ENCODE results near the gene CD207.
"Not testable (repeated sequence)": the region's sequence is repeated elsewhere in the genome, so short reads cannot be mapped to it uniquely, and the experiment has no call there.

The CD207 gene

GRCh38 chr2:70820499-70820898, 15.1 kb downstream of the CD207 start, which contains the start of gene CLEC4F:
Gene CLEC4F, minus strand, starts transcription at chr2:70820599. Its CDS starts 76 bp downstream, at chr2:70820523.
- H3K4me3 Mint-ChIP-seq, result no peak within 1 kb of the TSS

GRCh38 chr2:70817284-70817954, 18.2 kb downstream of the CD207 start:
- Mint-ChIP-seq H3K4me3 (no peak overlapping the region), H3K27me3 (peaks cover 16% of the 10 kb centered on the region), H3K4me1 (no peaks in the 10 kb centered on the region), H3K9me3 (no peaks in the 10 kb centered on the region), H3K27ac (no peak overlapping the region), H3K36me3 (no peaks in the 10 kb centered on the region)
- DNase-seq (ENCODE audit: low spot score in 2 of 2), result no peak
- ATAC-seq (ENCODE audit: low read depth), result no peak

More at GRCh38 chr2:70820499-70820898, 15.1 kb downstream of the CD207 start, which contains the start of gene CLEC4F:
- Mint-ChIP-seq H3K27me3 (peaks cover 12% of the 10 kb centered on the region), H3K4me1 (no peaks in the 10 kb centered on the region), H3K36me3 (no peaks in the 10 kb centered on the region), H3K27ac (no peak within 1 kb of the TSS), H3K9me3 (no peaks in the 10 kb centered on the region)
- ATAC-seq (ENCODE audit: low read depth) (no peak), DNase-seq (ENCODE audit: low spot score in 2 of 2) (no peak)

- Mint-ChIP-seq H3K36me3 (no peaks in the 10 kb centered on the region), H3K4me3 (no peak overlapping the region), H3K9me3 (no peaks in the 10 kb centered on the region), H3K27me3 (peaks cover 16% of the 10 kb centered on the region), H3K27ac (no peak overlapping the region), H3K4me1 (no peaks in the 10 kb centered on the region)
- no peak for DNase-seq (ENCODE audit: low spot score in 2 of 2)
- ATAC-seq (ENCODE audit: low read depth), result no peak
Measured at GRCh38 chr2:70816726-70817125, 18.9 kb downstream of the CD207 start.

GRCh38 chr2:70808983-70809958, 26.3 kb downstream of the CD207 start:
- no peak overlapping the region for H3K27ac Mint-ChIP-seq
- ATAC-seq (ENCODE audit: low read depth), result no peak

GRCh38 chr2:70807828-70808118, 27.8 kb downstream of the CD207 start:
- Mint-ChIP-seq H3K27ac (no peak overlapping the region), H3K36me3 (no peaks in the 10 kb centered on the region), H3K27me3 (peaks cover 8% of the 10 kb centered on the region), H3K9me3 (no peaks in the 10 kb centered on the region), H3K4me1 (no peaks in the 10 kb centered on the region), H3K4me3 (no peak overlapping the region)
- ATAC-seq (ENCODE audit: low read depth), result no peak
- no peak for DNase-seq (ENCODE audit: low spot score in 2 of 2)

More at GRCh38 chr2:70808983-70809958, 26.3 kb downstream of the CD207 start:
- Mint-ChIP-seq H3K4me1 (no peaks in the 10 kb centered on the region), H3K36me3 (no peaks in the 10 kb centered on the region), H3K4me3 (no peak overlapping the region), H3K27me3 (peaks cover 12% of the 10 kb centered on the region), H3K9me3 (no peaks in the 10 kb centered on the region)
- no peak for DNase-seq (ENCODE audit: low spot score in 2 of 2)

GRCh38 chr2:70807102-70807827, 28.4 kb downstream of the CD207 start:
- Mint-ChIP-seq H3K4me3 (no peak overlapping the region), H3K4me1 (no peaks in the 10 kb centered on the region), H3K36me3 (no peaks in the 10 kb centered on the region), H3K9me3 (no peaks in the 10 kb centered on the region), H3K27me3 (peaks cover 8% of the 10 kb centered on the region), H3K27ac (no peak overlapping the region)
- ATAC-seq (ENCODE audit: low read depth) (no peak), DNase-seq (ENCODE audit: low spot score in 2 of 2) (no peak)

- H3K4me1 Mint-ChIP-seq, result no peaks in the 10 kb centered on the region
- no peaks in the 10 kb centered on the region for H3K36me3 Mint-ChIP-seq
- no peak for ATAC-seq (ENCODE audit: low read depth)
- H3K4me3 Mint-ChIP-seq, result no peak overlapping the region
- peaks cover 8% of the 10 kb centered on the region for H3K27me3 Mint-ChIP-seq
- no peaks in the 10 kb centered on the region for H3K9me3 Mint-ChIP-seq
- H3K27ac Mint-ChIP-seq, result no peak overlapping the region
- no peak for DNase-seq (ENCODE audit: low spot score in 2 of 2)
Measured at GRCh38 chr2:70806620-70807019, 29.0 kb downstream of the CD207 start.

- H3K27ac Mint-ChIP-seq, result no peak overlapping the region
- H3K4me3 Mint-ChIP-seq, result no peak overlapping the region
Measured at GRCh38 chr2:70806013-70806412, 29.6 kb downstream of the CD207 start.

GRCh38 chr2:70801607-70802263, 33.9 kb downstream of the CD207 start:
- H3K27me3 Mint-ChIP-seq, result peaks cover 12% of the 10 kb centered on the region
- H3K36me3 Mint-ChIP-seq, result peaks cover 6% of the 10 kb centered on the region
- DNase-seq (ENCODE audit: low spot score in 2 of 2) (no peak), ATAC-seq (ENCODE audit: low read depth) (no peak)
- no peak overlapping the region for H3K27ac Mint-ChIP-seq
- H3K9me3 Mint-ChIP-seq, result peaks cover 10% of the 10 kb centered on the region
- no peaks in the 10 kb centered on the region for H3K4me1 Mint-ChIP-seq
- no peak overlapping the region for H3K4me3 Mint-ChIP-seq

More at GRCh38 chr2:70806013-70806412, 29.6 kb downstream of the CD207 start:
- ATAC-seq (ENCODE audit: low read depth) (no peak), DNase-seq (ENCODE audit: low spot score in 2 of 2) (no peak)
- no peaks in the 10 kb centered on the region for H3K9me3 Mint-ChIP-seq
- H3K36me3 Mint-ChIP-seq, result no peaks in the 10 kb centered on the region
- H3K4me1 Mint-ChIP-seq, result no peaks in the 10 kb centered on the region
- H3K27me3 Mint-ChIP-seq, result peaks cover 8% of the 10 kb centered on the region

- Mint-ChIP-seq H3K27ac (no peak overlapping the region), H3K9me3 (peaks cover 10% of the 10 kb centered on the region), H3K27me3 (peaks cover 14% of the 10 kb centered on the region)
Measured at GRCh38 chr2:70799706-70800105, 35.9 kb downstream of the CD207 start.

GRCh38 chr2:70797996-70798395, 37.6 kb downstream of the CD207 start:
- H3K9me3 Mint-ChIP-seq, result peaks cover 10% of the 10 kb centered on the region
- peak; percentile 14 for ATAC-seq (ENCODE audit: low read depth)
- not testable (repeated sequence) for H3K27ac Mint-ChIP-seq

More at GRCh38 chr2:70799706-70800105, 35.9 kb downstream of the CD207 start:
- DNase-seq (ENCODE audit: low spot score in 2 of 2) (no peak), ATAC-seq (ENCODE audit: low read depth) (no peak)
- H3K4me3 Mint-ChIP-seq, result no peak overlapping the region
- H3K36me3 Mint-ChIP-seq, result peaks cover 6% of the 10 kb centered on the region
- H3K4me1 Mint-ChIP-seq, result no peaks in the 10 kb centered on the region

GRCh38 chr2:70797506-70797905, 38.1 kb downstream of the CD207 start:
- ATAC-seq (ENCODE audit: low read depth) (no peak), DNase-seq (ENCODE audit: low spot score in 2 of 2) (no peak)
- no peak overlapping the region for H3K27ac Mint-ChIP-seq
- H3K4me1 Mint-ChIP-seq, result no peaks in the 10 kb centered on the region
- H3K27me3 Mint-ChIP-seq, result peaks cover 20% of the 10 kb centered on the region
- H3K36me3 Mint-ChIP-seq, result peaks cover 6% of the 10 kb centered on the region
- no peak overlapping the region for H3K4me3 Mint-ChIP-seq
- H3K9me3 Mint-ChIP-seq, result peaks cover 10% of the 10 kb centered on the region

More at GRCh38 chr2:70797996-70798395, 37.6 kb downstream of the CD207 start:
- not testable (repeated sequence) for H3K4me3 Mint-ChIP-seq; DNase-seq (ENCODE audit: low spot score in 2 of 2); H3K4me1 Mint-ChIP-seq; H3K36me3 Mint-ChIP-seq
- peaks cover 18% of the 10 kb centered on the region for H3K27me3 Mint-ChIP-seq

GRCh38 chr2:70796262-70796661, 39.4 kb downstream of the CD207 start:
- peaks cover 27% of the 10 kb centered on the region for H3K27me3 Mint-ChIP-seq
- no peak for DNase-seq (ENCODE audit: low spot score in 2 of 2)
- H3K4me3 Mint-ChIP-seq, result no peak overlapping the region
- H3K9me3 Mint-ChIP-seq, result peaks cover 10% of the 10 kb centered on the region
- H3K27ac Mint-ChIP-seq, result no peak overlapping the region
- no peak for ATAC-seq (ENCODE audit: low read depth)
- H3K4me1 Mint-ChIP-seq, result no peaks in the 10 kb centered on the region
- peaks cover 6% of the 10 kb centered on the region for H3K36me3 Mint-ChIP-seq

All from memory B cell (primary cell).